Ovary (tissue), 3 donors: Measurements from ENCODE around the gene RNF214.

Experiments used
- CTCF ChIP-seq, 3 donors: fragments of 450-650 bp in 2 of 3; fragments of 200-600 bp in 1 of 3; IDR thresholded peaks; one replicate each; pipeline versions ENCODE4 v1.5.1 to v1.8.0; 2016 to 2022; ENCODE audit warnings: antibody characterized with exemption in 3 of 3, mild to moderate bottlenecking in 1 of 3
- POLR2A ChIP-seq: fragments of 450-650 bp; IDR thresholded peaks from one replicate; pipeline ENCODE4 v1.6.1; 2017; ENCODE audit warnings: antibody characterized with exemption, mild to moderate bottlenecking, moderate library complexity
- donor health status: DM: no; HTN: no; CAD: no.

GRCh38 chr11:117303101-117303500 lies 70.6 kb downstream of the RNF214 start:
- TF ChIP-seq POLR2A, result no peak
- no peak for TF ChIP-seq CTCF (IDR thresholded peaks at IDR 0.05)
